GM19438 (cell line): Measurements from ENCODE around the gene WWC2.

Source experiments
- ATAC-seq: cut with Tn5 transposase; IDR thresholded peaks from one replicate; pipeline ENCODE4 v1.9.1; 2021; ENCODE audit warnings: low read depth; ENCODE audit not compliant: unreplicated experiment

The WWC2 gene

GRCh38 chr4:183098723-183099536 is at the start of gene WWC2:
Gene WWC2 (plus strand): TSS chr4:183099257. CDS start chr4:183099492, 235 bp downstream.
- ATAC-seq, result peak; percentile 71

- no peak for ATAC-seq
Observed at GRCh38 chr4:183053681-183054080, 45.4 kb upstream of the WWC2 start.

DNA sequence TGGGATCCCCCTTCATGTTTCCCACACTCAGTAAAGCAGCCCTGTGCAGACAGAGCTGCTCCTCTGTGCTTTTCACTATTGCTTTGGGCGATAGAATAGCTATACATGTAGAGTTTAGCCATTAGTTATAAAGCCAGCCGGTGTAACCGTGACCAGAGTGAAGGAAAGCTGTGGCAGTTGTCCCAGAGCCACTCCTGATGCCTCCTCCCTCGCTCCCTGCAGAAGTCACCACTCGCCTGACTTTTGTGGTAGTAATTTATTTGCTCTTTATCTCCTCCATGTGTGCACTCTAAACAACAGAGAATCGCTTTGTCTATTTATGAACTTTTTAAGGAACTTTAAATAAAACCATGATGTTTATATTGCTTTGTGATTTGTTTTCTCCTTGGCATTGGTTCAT is 41.8 kb upstream of the WWC2 start:
- ATAC-seq, result no peak

DNA sequence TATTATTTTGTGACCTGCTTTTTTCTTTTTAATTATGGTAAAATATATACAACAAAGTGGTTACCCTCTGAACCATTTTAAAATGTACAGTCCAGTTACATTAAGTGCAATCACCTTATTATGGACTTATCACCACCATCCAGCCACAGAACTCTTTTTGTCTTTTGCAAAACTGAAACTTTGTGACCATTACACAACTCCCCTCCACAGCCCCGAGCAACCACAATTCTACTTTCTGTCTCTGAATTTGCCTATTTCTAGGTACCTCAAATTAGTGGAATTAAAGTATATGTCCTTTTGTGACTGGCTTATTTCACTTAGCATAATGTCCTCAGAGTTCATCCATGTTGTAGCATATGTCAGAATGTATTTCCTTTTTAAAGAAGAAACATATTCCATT is 39.3 kb upstream of the WWC2 start:
- no peak for ATAC-seq

- no peak for ATAC-seq
Observed at GRCh38 chr4:183068502-183068901, 30.6 kb upstream of the WWC2 start.

DNA sequence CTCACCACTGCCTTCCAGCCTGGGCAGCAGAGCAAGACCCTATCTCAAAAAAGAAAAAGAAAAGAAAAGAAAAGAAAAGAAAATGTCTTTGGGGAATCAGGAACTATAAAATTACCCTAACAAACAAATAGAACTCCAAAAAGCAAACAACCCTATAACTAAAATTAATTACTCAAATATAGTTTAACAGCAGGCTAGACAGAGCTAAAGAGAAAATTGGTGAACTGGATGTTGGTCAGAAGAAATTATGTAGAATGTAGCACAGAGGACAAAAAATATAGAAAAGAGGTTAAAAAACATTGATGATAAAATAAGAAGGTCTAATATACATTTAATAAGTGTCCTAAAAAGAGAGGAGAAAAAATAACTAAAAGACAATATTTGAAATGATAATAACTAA is 27.8 kb upstream of the WWC2 start:
- ATAC-seq, result no peak

DNA sequence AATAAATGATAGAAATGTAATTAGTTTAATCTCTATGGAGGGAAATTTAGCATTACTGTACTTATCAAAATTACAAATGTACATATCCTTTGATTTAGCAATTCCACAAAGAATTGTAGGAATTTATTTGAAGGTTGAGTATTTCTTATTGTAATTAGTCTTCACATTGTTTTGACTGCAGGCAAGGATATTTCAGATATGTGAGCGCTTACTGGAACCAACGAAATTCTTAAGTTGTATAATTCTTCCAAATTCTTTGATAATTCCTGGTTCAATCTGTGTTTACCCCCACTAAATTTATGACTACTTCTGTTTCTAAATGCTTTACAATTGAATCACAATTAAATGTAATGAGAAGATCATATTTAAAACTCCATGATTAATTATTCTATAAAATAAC is 26.9 kb upstream of the WWC2 start:
- no peak for ATAC-seq

DNA sequence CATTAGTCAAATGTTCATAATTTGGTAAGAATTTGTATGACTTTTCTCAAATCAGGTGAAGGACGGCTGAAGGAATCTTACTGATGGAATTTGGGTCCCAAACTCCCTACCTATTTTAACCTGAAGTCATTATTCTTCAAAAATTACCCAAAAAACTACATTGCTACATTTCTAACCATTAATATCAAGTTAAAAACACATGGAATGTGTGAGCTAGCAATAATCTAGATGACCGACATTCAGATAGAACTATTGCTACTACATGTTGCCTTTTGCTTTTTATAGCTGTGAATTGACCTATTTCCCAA is 25.3 kb upstream of the WWC2 start:
- no peak for ATAC-seq

DNA sequence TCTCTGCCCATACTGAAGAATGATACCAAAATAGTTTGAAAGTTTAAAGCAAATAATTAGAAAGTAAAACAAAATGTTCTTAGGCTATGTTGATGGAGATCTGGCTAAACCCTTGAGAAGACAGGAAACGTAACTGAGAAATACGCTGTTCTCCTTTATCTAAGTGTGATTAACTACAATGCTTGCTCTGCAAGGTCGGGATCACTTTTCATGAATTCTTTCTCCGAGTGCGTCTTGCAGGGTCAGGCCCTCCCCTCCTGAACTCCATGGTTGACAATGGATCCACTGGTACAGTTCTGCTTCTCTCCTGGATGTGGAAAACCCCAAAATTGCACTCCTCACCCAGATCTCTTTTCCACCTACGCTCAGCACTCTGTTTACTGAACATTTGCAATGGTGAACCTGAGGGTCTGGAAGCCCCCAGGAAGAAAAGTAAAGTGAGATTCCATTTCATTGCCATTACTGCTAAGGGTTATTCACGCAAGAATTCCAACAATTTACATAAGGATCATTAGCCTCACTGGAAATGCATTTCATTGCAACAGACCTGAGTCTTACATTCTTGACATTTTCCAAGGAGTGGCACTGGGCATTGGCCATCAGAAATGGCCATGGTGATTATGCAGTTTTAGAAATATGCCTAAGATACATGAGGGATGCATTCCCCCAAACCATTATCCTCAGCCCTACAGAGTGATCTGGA is 24.6 kb upstream of the WWC2 start:
- no peak for ATAC-seq

- ATAC-seq, result no peak
Observed at GRCh38 chr4:183078634-183079033, 20.4 kb upstream of the WWC2 start.

GRCh38 chr4:183080372-183081115 is 18.5 kb upstream of the WWC2 start:
- no peak for ATAC-seq

DNA sequence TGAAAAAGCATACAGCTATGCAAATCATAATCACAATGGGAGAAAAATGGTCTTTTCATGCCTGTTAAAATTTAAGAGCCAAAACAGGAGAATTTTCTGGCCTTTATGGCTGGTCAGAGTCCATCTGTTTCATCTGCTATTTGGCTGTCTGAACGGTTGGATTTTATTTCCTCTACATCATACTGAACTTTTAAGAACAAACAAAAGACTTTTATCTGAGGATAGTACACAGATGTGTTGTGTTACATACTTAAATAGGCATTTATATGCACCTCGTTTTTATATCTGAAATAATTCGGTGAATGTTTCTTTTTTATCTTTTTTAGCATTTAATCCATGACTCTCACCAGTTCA is 18.0 kb upstream of the WWC2 start:
- ATAC-seq, result no peak

DNA sequence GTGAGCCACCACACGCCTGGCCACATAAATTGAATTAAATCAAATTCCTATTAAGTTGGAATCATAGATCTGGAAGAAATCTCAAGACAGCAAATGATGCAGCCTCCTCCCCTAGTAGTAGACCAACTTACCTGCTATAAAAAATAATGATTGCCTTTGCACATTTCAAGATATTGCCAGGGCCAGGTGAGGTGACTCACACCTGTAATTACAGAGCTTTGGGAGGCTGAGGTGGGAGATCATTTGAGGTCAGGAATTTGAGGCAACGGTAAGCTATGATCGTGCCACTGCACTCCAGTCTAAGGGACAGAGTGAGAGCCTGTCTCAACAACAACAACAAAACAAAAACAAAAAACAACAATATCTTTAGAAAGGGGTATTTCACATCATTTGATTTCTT is 17.0 kb upstream of the WWC2 start:
- no peak for ATAC-seq

DNA sequence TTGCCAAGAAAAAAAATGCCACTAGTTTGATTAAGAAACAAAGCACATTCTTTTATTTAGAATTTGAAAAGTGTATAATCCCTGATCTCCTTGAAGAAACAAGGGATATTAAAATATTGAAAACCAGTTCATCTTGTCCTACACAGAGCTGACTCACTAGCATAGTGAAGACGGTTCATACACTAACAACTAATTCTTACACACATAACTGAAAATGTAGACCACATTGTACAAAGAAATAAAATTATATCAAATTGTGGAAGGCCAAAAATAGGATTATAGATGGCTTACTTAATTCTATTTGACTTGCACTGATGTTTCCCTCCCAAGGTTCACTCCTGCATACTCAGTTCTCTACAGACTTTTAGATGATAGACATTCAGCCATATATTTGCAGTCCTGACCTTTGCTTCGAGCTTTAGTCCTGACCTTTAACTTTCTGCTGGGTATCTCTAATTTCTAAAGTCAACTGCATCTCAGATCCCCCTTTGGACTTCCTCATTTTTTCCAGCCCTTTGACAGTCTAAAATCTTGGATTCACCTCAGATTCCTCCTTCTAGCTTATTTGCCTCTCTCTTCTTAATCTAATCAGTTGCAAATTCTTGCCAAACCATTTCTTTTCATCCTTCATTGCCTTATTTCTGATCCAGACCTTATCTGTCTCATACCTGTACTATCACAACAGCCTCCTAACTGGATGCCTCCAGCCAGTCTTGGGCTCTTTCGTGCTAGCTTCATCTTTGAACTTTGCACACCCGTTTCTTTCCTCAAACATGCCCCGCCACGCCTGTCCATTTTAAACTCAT is 4.5 kb upstream of the WWC2 start:
- no peak for ATAC-seq

DNA sequence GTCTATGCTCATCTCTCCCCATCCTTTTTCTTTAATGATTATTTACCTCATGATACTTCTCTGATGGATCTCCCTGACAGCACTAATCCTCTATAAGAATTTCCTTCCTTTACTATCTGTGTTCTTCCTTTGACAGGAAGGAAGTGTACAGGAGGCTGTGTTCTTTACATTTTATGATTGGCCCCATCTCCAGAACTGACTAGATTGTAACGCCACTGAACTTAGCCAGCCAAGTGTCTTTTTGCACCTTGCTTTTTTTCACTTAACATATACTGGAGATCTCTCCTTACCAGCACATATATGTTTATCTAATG is 3.9 kb upstream of the WWC2 start:
- ATAC-seq, result no peak

DNA sequence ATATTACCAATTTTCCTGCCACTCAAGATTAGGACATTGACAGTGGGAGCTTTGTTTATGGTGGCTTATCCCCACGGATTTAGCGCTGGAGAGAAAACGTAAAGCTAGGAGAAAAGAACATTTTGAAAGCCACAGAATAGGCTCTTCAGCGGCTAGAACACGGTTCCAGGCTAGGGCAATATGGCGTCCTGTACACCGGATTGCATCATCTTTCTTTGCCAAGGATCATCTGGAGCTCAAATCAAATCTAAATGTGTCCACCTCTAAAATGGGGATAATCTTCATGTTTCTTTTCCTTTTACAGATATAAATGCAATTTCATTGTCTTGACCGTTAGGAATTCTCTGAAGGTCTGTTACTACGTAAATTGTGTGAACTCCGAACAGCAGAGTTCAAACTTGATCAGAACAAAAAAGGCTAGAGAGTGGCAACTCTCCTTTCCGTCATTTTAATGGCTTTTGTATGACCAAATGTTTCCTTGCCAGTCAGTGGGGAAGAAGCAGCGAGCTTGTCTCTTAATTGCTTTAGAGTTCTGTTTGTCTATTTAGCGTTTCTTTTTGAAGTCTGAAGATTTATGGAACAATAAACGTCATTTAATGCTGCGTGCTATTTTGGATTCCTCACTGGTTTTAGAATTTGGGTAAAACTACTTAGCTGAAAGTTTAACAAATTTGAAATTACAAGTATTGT is 2.6 kb upstream of the WWC2 start:
- no peak for ATAC-seq

DNA sequence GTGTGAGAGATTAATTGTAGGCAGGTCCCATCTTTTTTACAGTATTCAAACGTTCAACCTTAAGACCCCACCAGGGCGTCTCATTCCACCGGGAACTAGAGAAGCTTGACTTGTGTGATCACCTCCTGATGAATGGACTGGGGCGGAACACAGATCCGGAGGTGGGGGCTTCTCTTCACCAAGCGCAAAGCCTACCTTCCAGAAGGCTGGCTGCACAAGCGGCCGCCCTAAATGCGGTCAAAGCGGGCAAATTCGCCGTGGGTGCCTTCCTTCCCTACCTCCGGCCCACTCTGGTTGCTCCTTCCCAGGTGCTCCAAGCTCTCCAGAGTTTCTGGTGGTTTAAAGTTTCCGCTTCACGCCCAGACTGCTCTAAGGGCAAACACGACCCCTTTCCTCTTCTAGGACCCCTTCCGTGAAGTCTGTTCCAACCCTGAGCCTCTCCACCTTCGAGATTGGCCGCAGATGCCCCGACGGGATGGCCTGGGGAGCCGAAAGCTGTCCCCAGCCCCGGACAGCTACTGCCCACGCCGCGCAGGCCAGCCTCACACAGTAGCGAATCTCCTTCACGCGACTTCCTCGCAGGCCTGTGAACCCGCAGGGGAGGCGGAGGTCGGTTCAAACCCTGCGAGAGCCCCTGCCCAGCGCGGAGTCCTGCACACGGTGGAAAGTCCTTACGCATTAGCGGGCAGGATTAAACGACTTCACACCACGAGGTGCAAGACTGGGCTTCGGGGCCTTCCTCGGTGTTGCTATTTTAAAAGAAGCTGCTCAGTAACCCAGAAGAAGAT is 1.6 kb upstream of the WWC2 start:
- no peak for ATAC-seq

DNA sequence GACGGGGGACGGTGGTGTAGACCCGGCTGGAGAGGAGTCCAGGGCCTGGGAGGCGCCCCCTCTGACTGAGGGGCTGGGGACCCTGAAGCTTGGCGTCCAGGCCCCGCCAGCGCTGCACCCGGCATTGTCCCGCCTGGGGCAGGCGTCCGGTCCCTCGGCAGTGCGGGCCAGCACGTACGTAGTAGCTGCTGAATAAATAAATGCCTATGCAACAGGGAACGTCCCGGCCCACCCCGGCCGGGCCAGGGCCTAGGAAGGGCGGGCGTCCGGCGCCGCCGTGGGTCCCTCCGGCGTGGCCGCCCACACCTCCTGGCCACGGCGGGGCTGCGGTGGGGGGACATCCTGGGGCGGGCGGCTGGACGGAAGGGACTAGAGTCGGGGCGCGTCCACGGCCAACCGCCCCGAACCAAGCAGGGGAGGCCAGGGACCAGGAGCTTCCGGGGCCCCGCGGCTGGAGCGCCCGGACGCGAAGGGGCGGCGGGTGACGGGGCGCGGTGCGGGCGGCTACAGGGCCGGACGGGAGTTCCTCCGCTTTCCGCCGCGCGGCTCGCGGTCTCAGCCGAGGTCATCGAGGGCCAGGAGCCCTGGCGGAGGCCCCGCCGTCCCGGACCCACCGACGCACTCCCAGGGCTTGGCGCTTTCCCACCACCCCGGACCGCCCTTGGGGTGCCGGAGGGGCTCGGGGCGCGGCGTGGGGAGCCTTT is 886 bp upstream of the WWC2 start:
- ATAC-seq, result peak; percentile 27
